GM13976 (cell line): Measurements from ENCODE around the gene TAL1.

ENCODE experiments used
- DNase-seq: peaks from one replicate; pipeline ENCODE4 v3.0.0; 2012; ENCODE audit warnings: low spot score
- CTCF ChIP-seq: IDR thresholded peaks from 2 replicates; pipeline ENCODE4 v1.5.1; 2012; ENCODE audit warnings: borderline replicate concordance, mild to moderate bottlenecking; ENCODE audit not compliant: insufficient read depth; ENCODE audit errors: extremely low read depth, missing control alignments, control extremely low read depth
- in situ Hi-C: fragments of 300-500 bp; cut with MboI; formaldehyde crosslinking; loops from one replicate; pipeline ENCODE4 v1.12.0; 2022; ENCODE audit warnings: low sequenced_read_pairs, mixed read lengths, inconsistent platforms; ENCODE audit not compliant: unreplicated experiment

Gene TAL1

GRCh38 chr1:47182676-47183235 is 49.3 kb downstream of the TAL1 start:
- no peak for TF ChIP-seq CTCF
- DNase-seq = no peak
- in situ Hi-C loops = loop anchor here (25.0 kb wide), 1 partner anchor 530 kb away; no protein-coding TSS in a partner anchor

- in situ Hi-C loops = loop anchor here (25.0 kb wide), 1 partner anchor 530 kb away; no protein-coding TSS in a partner anchor
- TF ChIP-seq CTCF = no peak
- no peak for DNase-seq
These were observed 49.9 kb downstream of the TAL1 start for GRCh38 chr1:47181955-47182675.

DNA sequence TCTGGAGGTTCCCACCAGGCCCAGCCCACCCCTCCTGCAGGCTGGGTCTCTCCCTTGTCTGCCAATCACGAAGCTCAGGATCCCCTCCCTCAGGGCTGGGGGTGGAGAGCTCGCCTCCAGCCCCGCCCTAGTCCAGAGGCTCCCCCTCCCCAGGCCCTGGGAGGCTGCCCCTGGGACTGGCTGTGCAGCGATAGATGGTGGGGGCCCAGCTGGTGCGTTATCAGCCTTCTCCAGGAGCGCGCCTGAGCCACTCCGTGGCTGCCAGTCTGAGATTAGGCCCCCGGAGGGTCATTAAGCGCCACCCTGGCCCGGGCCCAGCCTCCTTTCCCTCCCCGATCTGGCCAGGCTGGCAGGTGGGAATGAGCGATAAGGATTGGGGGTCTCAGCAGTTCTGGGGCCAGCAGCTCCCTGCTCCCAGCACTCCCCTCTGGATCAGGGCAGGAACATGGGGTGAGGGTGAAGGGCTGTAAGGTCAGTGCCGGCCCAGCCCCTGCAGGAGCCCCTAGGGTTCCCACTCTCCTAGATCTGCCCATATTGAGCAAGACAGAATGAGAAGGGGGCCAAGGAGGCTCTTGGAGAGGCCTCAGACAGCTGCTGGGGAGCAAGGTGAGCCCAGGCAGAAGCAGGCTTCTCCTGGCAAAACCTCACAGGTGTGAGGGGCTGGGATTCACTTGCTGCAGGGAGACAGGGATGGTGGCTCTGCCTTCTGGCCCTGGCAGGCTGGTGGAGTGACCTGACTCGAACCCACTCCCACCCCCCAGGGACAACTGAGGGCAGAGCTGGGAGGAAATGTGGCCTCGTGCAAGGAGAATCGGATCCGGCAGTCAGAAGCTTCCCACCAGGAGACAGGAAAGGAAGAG is 50.7 kb downstream of the TAL1 start:
- TF ChIP-seq CTCF = no peak
- in situ Hi-C loops = loop anchor here (25.0 kb wide), 1 partner anchor 531 kb away; no protein-coding TSS in a partner anchor
- no peak for DNase-seq

DNA sequence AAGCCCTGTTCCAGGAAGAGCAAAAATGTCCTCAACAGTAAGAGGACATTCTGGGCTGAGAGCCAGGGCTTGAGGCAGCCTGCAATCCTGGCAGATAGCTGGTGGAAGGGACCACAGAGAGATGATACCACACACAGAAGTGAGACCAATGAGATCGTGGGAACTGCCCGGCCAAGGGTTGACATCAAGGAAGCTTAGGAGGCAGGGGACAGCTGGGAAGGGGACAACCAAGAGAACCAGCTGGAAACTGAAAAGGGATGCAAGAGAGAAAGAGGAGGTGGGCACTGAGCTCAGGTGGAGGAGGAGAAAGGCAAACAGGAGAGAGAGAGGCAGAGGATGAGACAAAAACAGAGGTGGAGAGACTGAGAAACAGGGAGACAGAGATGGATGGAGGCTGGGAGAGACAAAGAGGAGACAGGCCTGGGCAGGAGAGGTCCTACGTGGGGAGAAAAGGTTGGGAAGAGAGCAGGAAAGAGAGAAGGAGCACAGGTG is 51.4 kb downstream of the TAL1 start:
- in situ Hi-C loops = loop anchor here (25.0 kb wide), 1 partner anchor 532 kb away; no protein-coding TSS in a partner anchor
- no peak for TF ChIP-seq CTCF
- no peak for DNase-seq

DNA sequence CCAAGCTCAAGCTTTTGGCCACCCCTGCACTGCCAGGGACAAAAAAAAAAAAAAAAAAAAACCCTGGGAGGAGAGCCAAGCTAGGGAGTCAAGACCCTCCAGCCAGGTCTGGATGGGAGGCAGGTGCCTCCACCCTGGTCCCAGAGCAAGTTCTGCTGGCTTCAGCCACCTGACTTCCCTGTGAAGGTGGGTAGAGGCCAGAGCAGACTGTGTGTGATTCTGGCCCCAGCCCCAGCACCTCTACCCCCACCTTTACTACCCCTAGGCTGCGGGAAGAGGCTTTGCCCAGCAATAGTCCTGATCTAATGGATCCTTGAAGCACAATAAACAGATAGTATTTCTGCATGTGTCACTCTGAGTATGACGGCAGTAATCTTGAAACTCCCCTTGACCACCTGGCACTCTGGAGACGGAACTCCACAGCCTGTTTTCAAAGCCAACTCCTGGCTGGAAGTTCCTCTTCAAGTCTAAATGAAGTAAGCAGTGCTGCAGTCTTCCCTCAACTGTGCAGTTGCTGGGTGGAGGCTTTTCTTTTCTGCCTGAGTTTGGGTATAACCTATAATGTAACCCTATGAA is 51.9 kb downstream of the TAL1 start:
- in situ Hi-C loops = loop anchor here (25.0 kb wide), 1 partner anchor 532 kb away; no protein-coding TSS in a partner anchor
- DNase-seq = no peak
- no peak for TF ChIP-seq CTCF
